K562 (cell line): ENCODE measurements around the gene HIVEP2.

Experiments used
- CBX2 ChIP-seq: fragments of 200-600 bp; sonication (generic); IDR thresholded peaks from one replicate; pipeline ENCODE4 v1.6.1; 2012; ENCODE audit warnings: mild to moderate bottlenecking, low read length, inconsistent platforms; ENCODE audit not compliant: insufficient read depth, poor library complexity, severe bottlenecking
- CREM ChIP-seq: IDR thresholded peaks from 2 replicates; pipeline ENCODE4 v1.6.1; 2014; ENCODE audit warnings: antibody characterized with exemption, low read depth
- RBM14 ChIP-seq: fragments of 200-400 bp; formaldehyde crosslinking; IDR thresholded peaks from 2 replicates; pipeline ENCODE4 v1.6.1; 2018; ENCODE audit warnings: low read depth, mild to moderate bottlenecking, low read length, moderate library complexity, borderline replicate concordance; ENCODE audit not compliant: insufficient read depth
- RFX5 ChIP-seq: IDR thresholded peaks from 2 replicates; pipeline ENCODE4 v1.6.1; 2011; ENCODE audit warnings: low read depth, mild to moderate bottlenecking, improper control_type of control experiment, low read length
- ZNF146 ChIP-seq: IDR thresholded peaks from one replicate; pipeline ENCODE4 v1.6.1; 2018; ENCODE audit warnings: missing compliant biosample characterization; ENCODE audit not compliant: unreplicated experiment
- TF ChIP-seq, protein P1 (sequence below): sonication (generic); formaldehyde crosslinking; IDR thresholded peaks from 2 replicates; pipeline ENCODE4 v1.5.0; 2020; ENCODE audit warnings: missing genetic modification reagents
- TF ChIP-seq, protein P2 (sequence below), 3 experiments: IDR thresholded peaks in 2 of 3; conservative IDR thresholded peaks in 1 of 3; 2 replicates each; pipeline ENCODE4 v1.5.1; 2011 to 2012; ENCODE audit warnings: low read length in 3 of 3, mild to moderate bottlenecking in 3 of 3, control low read depth in 2 of 3, improper control_type of control experiment in 1 of 3, inconsistent platforms in 1 of 3, low read depth in 1 of 3, mixed read lengths in 1 of 3, moderate library complexity in 1 of 3; ENCODE audit not compliant: insufficient read depth in 2 of 3

DNA sequence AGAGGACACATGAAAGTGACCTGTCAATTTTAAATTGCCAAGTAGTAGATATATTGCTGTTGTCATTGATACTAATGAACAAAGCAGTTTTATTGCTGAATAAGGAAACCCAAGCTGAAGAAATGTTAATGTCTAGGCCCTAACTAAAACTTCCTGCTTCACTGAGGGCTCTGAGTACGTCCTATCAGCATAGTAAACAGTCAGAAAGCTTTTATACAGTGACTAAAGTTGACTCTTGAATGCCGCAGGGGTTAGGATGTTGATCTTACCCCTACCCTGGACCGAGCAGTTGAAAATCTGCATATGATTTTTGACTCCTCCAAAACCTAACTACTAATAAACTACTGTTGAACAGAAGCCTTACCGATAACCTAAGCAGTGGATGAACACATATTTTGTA, 149.0 kb downstream of the HIVEP2 start:
- TF ChIP-seq, protein P1, sequence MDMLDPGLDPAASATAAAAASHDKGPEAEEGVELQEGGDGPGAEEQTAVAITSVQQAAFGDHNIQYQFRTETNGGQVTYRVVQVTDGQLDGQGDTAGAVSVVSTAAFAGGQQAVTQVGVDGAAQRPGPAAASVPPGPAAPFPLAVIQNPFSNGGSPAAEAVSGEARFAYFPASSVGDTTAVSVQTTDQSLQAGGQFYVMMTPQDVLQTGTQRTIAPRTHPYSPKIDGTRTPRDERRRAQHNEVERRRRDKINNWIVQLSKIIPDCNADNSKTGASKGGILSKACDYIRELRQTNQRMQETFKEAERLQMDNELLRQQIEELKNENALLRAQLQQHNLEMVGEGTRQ: no peak
- TF ChIP-seq CBX2 (no peak), RBM14 (no peak), ZNF146 (CRISPR knock-in tag) (no peak), RFX5 (no peak), CREM (no peak)
- TF ChIP-seq, protein P2, sequence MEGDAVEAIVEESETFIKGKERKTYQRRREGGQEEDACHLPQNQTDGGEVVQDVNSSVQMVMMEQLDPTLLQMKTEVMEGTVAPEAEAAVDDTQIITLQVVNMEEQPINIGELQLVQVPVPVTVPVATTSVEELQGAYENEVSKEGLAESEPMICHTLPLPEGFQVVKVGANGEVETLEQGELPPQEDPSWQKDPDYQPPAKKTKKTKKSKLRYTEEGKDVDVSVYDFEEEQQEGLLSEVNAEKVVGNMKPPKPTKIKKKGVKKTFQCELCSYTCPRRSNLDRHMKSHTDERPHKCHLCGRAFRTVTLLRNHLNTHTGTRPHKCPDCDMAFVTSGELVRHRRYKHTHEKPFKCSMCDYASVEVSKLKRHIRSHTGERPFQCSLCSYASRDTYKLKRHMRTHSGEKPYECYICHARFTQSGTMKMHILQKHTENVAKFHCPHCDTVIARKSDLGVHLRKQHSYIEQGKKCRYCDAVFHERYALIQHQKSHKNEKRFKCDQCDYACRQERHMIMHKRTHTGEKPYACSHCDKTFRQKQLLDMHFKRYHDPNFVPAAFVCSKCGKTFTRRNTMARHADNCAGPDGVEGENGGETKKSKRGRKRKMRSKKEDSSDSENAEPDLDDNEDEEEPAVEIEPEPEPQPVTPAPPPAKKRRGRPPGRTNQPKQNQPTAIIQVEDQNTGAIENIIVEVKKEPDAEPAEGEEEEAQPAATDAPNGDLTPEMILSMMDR (IDR thresholded peaks at IDR 0.05 in 2 of 3, conservative IDR thresholded peaks at IDR 0.05 in 1 of 3; ENCODE audit: insufficient read depth in 2 of 3, low read depth in 1 of 3, low read length in 3 of 3): no peak
